Endothelial cell of umbilical vein (primary cell): ENCODE data around the gene WFDC6. TPM values are rescaled to one million over a fixed set of nuclear protein-coding genes. Genes with fewer than 3 reads are reported as not detected.

Experiments
- BruUV-seq: library from RNA; stranded (reverse); fragments of 400-500 nt; replicated peaks from 2 replicates; lab custom pipeline; 2021; lab: Mats Ljungman, UMichigan
- CTCF ChIA-PET: fragments of 300-600, 350-600 bp; sonication (Branson Sonifier 250); formaldehyde crosslinking; loops from one replicate; lab custom pipeline; 2021; ENCODE audit warnings: antibody characterized with exemption, inconsistent platforms; lab: Charles Lee
- POLR2A ChIA-PET: fragments of 300-600, 350-600 bp; sonication (Branson Sonifier 250); formaldehyde crosslinking; loops from one replicate; lab custom pipeline; 2021; ENCODE audit warnings: antibody characterized with exemption, inconsistent platforms; lab: Charles Lee
- DNase-seq: peaks from one replicate; pipeline ENCODE4 v3.0.0-alpha.2; 2011; ENCODE audit warnings: low read depth, low spot score
- FAIRE-seq: peaks from 2 replicates; lab custom pipeline; 2011; peaks lifted over from hg19 to GRCh38; lab: Jason Lieb, UNC
- H2AFZ ChIP-seq: 2 replicates; pipeline ENCODE4 v1.6.0; 2012; ENCODE audit warnings: low read depth, low read length, control low read depth, inconsistent platforms
- H3K27ac ChIP-seq: 2 replicates; pipeline ENCODE4 v1.5.1; 2011; ENCODE audit warnings: low read depth, mild to moderate bottlenecking, control low read depth, low read length, moderate library complexity; ENCODE audit not compliant: insufficient read depth
- H3K27me3 ChIP-seq, 2 experiments: 2 replicates each; pipeline versions ENCODE4 v1.6.0 to v1.6.1; 2011; ENCODE audit warnings: low read length in 2 of 2, mixed read lengths in 1 of 2; ENCODE audit not compliant: control insufficient read depth in 2 of 2, insufficient read depth in 2 of 2
- H3K36me3 ChIP-seq, 2 experiments: 2 replicates in 1 of 2; 3 replicates in 1 of 2; pipeline ENCODE4 v1.5.1; 2011; ENCODE audit warnings: low read length in 2 of 2, mild to moderate bottlenecking in 1 of 2, moderate library complexity in 1 of 2; ENCODE audit not compliant: control insufficient read depth in 2 of 2, insufficient read depth in 2 of 2; ENCODE audit errors: extremely low read depth in 1 of 2
- H3K4me1 ChIP-seq: 3 replicates; pipeline ENCODE4 v1.5.1; 2011; ENCODE audit warnings: mild to moderate bottlenecking, low read length; ENCODE audit not compliant: control insufficient read depth, insufficient read depth; ENCODE audit errors: extremely low read depth
- H3K4me2 ChIP-seq: 2 replicates; pipeline ENCODE4 v1.6.1; 2011; ENCODE audit warnings: low read length, control low read depth, mixed read lengths; ENCODE audit not compliant: insufficient read depth
- H3K4me3 ChIP-seq, 3 experiments: fragments of 200-600 bp in 1 of 3; sonication (generic), shearing (Covaris generic) in 1 of 3; replicated peaks in 1 of 3; 2 replicates each; pipeline ENCODE4 v1.5.1; 2011 to 2016; ENCODE audit warnings: control low read depth in 3 of 3, low read length in 3 of 3, mild to moderate bottlenecking in 2 of 3, inconsistent platforms in 1 of 3, low read depth in 1 of 3, moderate library complexity in 1 of 3; ENCODE audit not compliant: insufficient read depth in 1 of 3
- H3K79me2 ChIP-seq: 2 replicates; pipeline ENCODE4 v1.6.0; 2012; ENCODE audit warnings: low read length, inconsistent platforms; ENCODE audit not compliant: control insufficient read depth, insufficient read depth
- H3K9ac ChIP-seq: replicated peaks from 2 replicates; pipeline ENCODE3; 2011; ENCODE audit warnings: low read length, control low read depth; ENCODE audit not compliant: insufficient read depth; ENCODE audit errors: extremely low read depth
- H3K9me1 ChIP-seq: replicated peaks from 3 replicates; pipeline ENCODE4 v1.6.0; 2011; ENCODE audit warnings: mild to moderate bottlenecking, low read length; ENCODE audit not compliant: control insufficient read depth, insufficient read depth; ENCODE audit errors: extremely low read depth
- H3K9me3 ChIP-seq: replicated peaks from 2 replicates; pipeline ENCODE4 v1.5.1; 2012; ENCODE audit warnings: low read length, inconsistent platforms; ENCODE audit not compliant: control insufficient read depth, insufficient read depth
- H4K20me1 ChIP-seq: replicated peaks from 2 replicates; pipeline ENCODE3; 2011; ENCODE audit warnings: mild to moderate bottlenecking, low read length; ENCODE audit not compliant: control insufficient read depth, insufficient read depth; ENCODE audit errors: extremely low read depth
- CTCF ChIP-seq, 2 donors: IDR thresholded peaks; 1 replicate in 1 of 2; 2 replicates in 1 of 2; pipeline ENCODE4 v1.5.1; 2011; ENCODE audit warnings: low read length in 2 of 2, mild to moderate bottlenecking in 2 of 2, moderate library complexity in 2 of 2, control low read depth in 1 of 2, inconsistent platforms in 1 of 2, low read depth in 1 of 2; ENCODE audit not compliant: insufficient read depth in 1 of 2; ENCODE audit errors: extremely low read depth in 1 of 2
- EZH2 ChIP-seq: IDR thresholded peaks from 2 replicates; pipeline ENCODE4 v1.6.1; 2012; ENCODE audit warnings: borderline replicate concordance, low read depth, mild to moderate bottlenecking, moderate library complexity, low read length, inconsistent platforms; ENCODE audit not compliant: severe bottlenecking
- FOS ChIP-seq: IDR thresholded peaks from 2 replicates; pipeline ENCODE4 v1.6.1; 2011; ENCODE audit warnings: mild to moderate bottlenecking, low read length, moderate library complexity, borderline replicate concordance; ENCODE audit not compliant: insufficient read depth
- GATA2 ChIP-seq: IDR thresholded peaks from 2 replicates; pipeline ENCODE4 v1.7.0; 2011; ENCODE audit warnings: low read depth, mild to moderate bottlenecking, moderate library complexity, mixed read lengths, low read length; ENCODE audit not compliant: insufficient read length, insufficient read depth
- JUN ChIP-seq: IDR thresholded peaks from 2 replicates; pipeline ENCODE4 v1.6.1; 2011; ENCODE audit warnings: borderline replicate concordance, low read depth; ENCODE audit not compliant: insufficient read length, insufficient read depth
- MAX ChIP-seq: IDR thresholded peaks from 2 replicates; pipeline ENCODE4 v1.6.1; 2011; ENCODE audit not compliant: insufficient read depth, insufficient read length
- MYC ChIP-seq: IDR thresholded peaks from one replicate; pipeline ENCODE4 v1.6.1; 2011; ENCODE audit warnings: mild to moderate bottlenecking, low read depth, low read length
- POLR2A ChIP-seq: IDR thresholded peaks from 2 replicates; pipeline ENCODE4 v1.6.1; 2012; ENCODE audit warnings: low read depth, mild to moderate bottlenecking, control low read depth, low read length
- POLR2AphosphoS5 ChIP-seq: IDR thresholded peaks from 2 replicates; pipeline ENCODE4 v1.6.1; 2012; ENCODE audit warnings: low read depth, mild to moderate bottlenecking, control low read depth, low read length, moderate library complexity; ENCODE audit not compliant: insufficient read depth
- dilution Hi-C: fragments of 300-500 bp; cut with MboI; formaldehyde crosslinking; loops from one replicate; pipeline ENCODE4 v1.15.0; 2019; ENCODE audit warnings: low sequenced_read_pairs; ENCODE audit not compliant: extremely low pct_ligation_motif_present
- intact Hi-C: fragments of 100-400 bp; cut with micrococcal nuclease; formaldehyde crosslinking; loops from one replicate; pipeline ENCODE4 v1.10.0; 2022
- polyA plus RNA-seq, 4 experiments: library from polyadenylated mRNA; depleted of rRNA in 3 of 4; stranded (reverse) in 3 of 4; unstranded in 1 of 4; fragments of >200 nt; gene quantifications; 2 replicates each; pipeline versions ENCODE4 v1.2.1 to v1.2.3, GENCODE V29; 2011 to 2012; ENCODE audit warnings: missing spikeins in 1 of 4
- total RNA-seq: library from RNA; stranded (reverse); gene quantifications from 2 replicates; pipeline ENCODE4 v1.2.3, GENCODE V29; 2021

WFDC6 gene
- total and polyA plus RNA-seq, 2 donors (not counting 3 experiments of a cell fraction or from before 2014, with no cell fraction given), result not detected

- no peaks in the 10 kb centered on the region for H3K79me2 ChIP-seq
- no TSS peak for BruUV-seq
- CTCF ChIA-PET, result no interaction called here
- TF ChIP-seq MAX, result no peak
- no peak for TF ChIP-seq FOS
- TF ChIP-seq MYC, result no peak
- no peak for TF ChIP-seq GATA2
- TF ChIP-seq POLR2A, result no peak
- no peak for TF ChIP-seq JUN
- no peak for TF ChIP-seq EZH2
- no peak for TF ChIP-seq POLR2AphosphoS5
- no peak for TF ChIP-seq CTCF (IDR thresholded peaks at IDR 0.05; ENCODE audit: extremely low read depth in 1 of 2, insufficient read depth in 1 of 2, low read depth in 1 of 2, low read length in 2 of 2)
- H3K9me3 ChIP-seq, result no peaks in the 10 kb centered on the region
- intact Hi-C loops, result no loop called here
- POLR2A ChIA-PET, result no interaction called here
- H3K9ac ChIP-seq, result no peak overlapping the region
- dilution Hi-C loops, result no loop called here
- H3K27me3 ChIP-seq, result peaks cover 3 to 8% of the 10 kb centered on the region in 2 experiments
- no peak for FAIRE-seq
- H3K36me3 ChIP-seq, result no peaks in the 10 kb centered on the region
- no peaks in the 10 kb centered on the region for H3K4me1 ChIP-seq
- H4K20me1 ChIP-seq, result no peaks in the 10 kb centered on the region
- no peak overlapping the region for H3K4me3 ChIP-seq
- no peak overlapping the region for H2AFZ ChIP-seq
- H3K27ac ChIP-seq, result no peak overlapping the region
- no peaks in the 10 kb centered on the region for H3K9me1 ChIP-seq
- no peak for DNase-seq
- no peak overlapping the region for H3K4me2 ChIP-seq
These were observed 52.0 kb downstream of the WFDC6 start for GRCh38 chr20:45487231-45487635.
